H1 (cell line): ENCODE results near the gene GTF2F2. TPM values are rescaled to one million over a fixed set of nuclear protein-coding genes. Genes with fewer than 3 reads are reported as not detected.

Experiments
- BACH1 ChIP-seq: IDR thresholded peaks from 2 replicates; pipeline ENCODE4 v1.6.1; 2012; ENCODE audit warnings: low read length, improper control_type of control experiment
- BCL11A ChIP-seq, 2 experiments: IDR thresholded peaks; one replicate each; pipeline ENCODE4 v1.6.1; 2011; ENCODE audit warnings: low read depth in 2 of 2, low read length in 2 of 2, mild to moderate bottlenecking in 2 of 2
- CHD2 ChIP-seq: IDR thresholded peaks from 2 replicates; pipeline ENCODE4 v1.6.1; 2012; ENCODE audit warnings: low read length, improper control_type of control experiment
- CHD7 ChIP-seq: fragments of 300-600 bp; sonication (generic); IDR thresholded peaks from 2 replicates; pipeline ENCODE4 v1.7.1; 2012; ENCODE audit warnings: low read length, moderate library complexity, mild to moderate bottlenecking, inconsistent platforms; ENCODE audit not compliant: insufficient replicate concordance
- CTBP2 ChIP-seq: IDR thresholded peaks from 2 replicates; pipeline ENCODE4 v1.7.0; 2011; ENCODE audit warnings: borderline replicate concordance, mild to moderate bottlenecking, moderate library complexity, mixed read lengths, low read length; ENCODE audit not compliant: insufficient read depth, insufficient read length
- CTCF ChIP-seq, 3 experiments: IDR thresholded peaks; 1 replicate in 2 of 3; 2 replicates in 1 of 3; pipeline versions ENCODE4 v1.5.1 to v1.6.1; 2011; ENCODE audit warnings: low read length in 3 of 3, mild to moderate bottlenecking in 3 of 3, inconsistent platforms in 2 of 3, low read depth in 1 of 3, moderate library complexity in 1 of 3; ENCODE audit not compliant: insufficient read depth in 1 of 3; ENCODE audit errors: control extremely low read depth in 1 of 3
- E2F6 ChIP-seq: IDR thresholded peaks from 2 replicates; pipeline ENCODE4 v1.6.1; 2012; ENCODE audit warnings: inconsistent platforms
- JUN ChIP-seq: IDR thresholded peaks from 2 replicates; pipeline ENCODE4 v1.6.1; 2011; ENCODE audit warnings: low read depth, mild to moderate bottlenecking, improper control_type of control experiment, low read length
- SP4 ChIP-seq: IDR thresholded peaks from 2 replicates; pipeline ENCODE4 v1.6.1; 2012; ENCODE audit warnings: low read length, inconsistent platforms
- polyA plus RNA-seq, 7 experiments: library from polyadenylated mRNA; depleted of rRNA in 3 of 7; stranded (reverse) in 5 of 7; unstranded in 2 of 7; fragments of >200 nt in 5 of 7; fragments of 200-250 nt in 2 of 7; gene quantifications; 1 replicate in 5 of 7; 2 replicates in 1 of 7; 4 replicates in 1 of 7; pipeline versions ENCODE4 v1.2.1 to v1.2.3, GENCODE V29; 2011 to 2013; ENCODE audit warnings: missing spikeins in 2 of 7, mixed read lengths in 2 of 7
- total RNA-seq: library from RNA; stranded (reverse); fragmentation: NEBNext Ultra II Directional; extraction: Animal tissue kit (Norgen Biotek cat#: 25700); gene quantifications from 2 replicates; pipeline ENCODE4 v1.2.1, GENCODE V29; 2021

GTF2F2 gene
- total and polyA plus RNA-seq, 2 of the 8 experiments (the other 6 are each of a cell fraction or from before 2014, with no cell fraction given) = 10.8 to 31.1 TPM

GRCh38 chr13:45242524-45242923 lies 122.2 kb downstream of the GTF2F2 start (continued):
- TF ChIP-seq CHD7 = no peak
- no peak for TF ChIP-seq CHD2
- TF ChIP-seq BCL11A (IDR thresholded peaks at IDR 0.05; ENCODE audit: low read depth in 2 of 2, low read length in 2 of 2) = no peak
- no peak for TF ChIP-seq CTBP2
- no peak for TF ChIP-seq BACH1
- TF ChIP-seq CTCF (IDR thresholded peaks at IDR 0.05; ENCODE audit: control extremely low read depth in 1 of 3, insufficient read depth in 1 of 3, low read depth in 1 of 3, low read length in 3 of 3) = no peak
- TF ChIP-seq SP4 = no peak
- TF ChIP-seq JUN = no peak
- no peak for TF ChIP-seq E2F6
